Activated naive CD4-positive, alpha-beta T cell treated with anti-CD3 and anti-CD28 coated beads, Interleukin-2, amount 50 U/mL, for 16 hours (primary cell): ENCODE data around the gene DHH.

Experiments
- DNase-seq: peaks from one replicate; pipeline ENCODE4 v3.0.0-alpha.2; 2020

DHH gene

GRCh38 chr12:49108958-49109404 is 14.4 kb upstream of the DHH start:
- no peak for DNase-seq

DNA sequence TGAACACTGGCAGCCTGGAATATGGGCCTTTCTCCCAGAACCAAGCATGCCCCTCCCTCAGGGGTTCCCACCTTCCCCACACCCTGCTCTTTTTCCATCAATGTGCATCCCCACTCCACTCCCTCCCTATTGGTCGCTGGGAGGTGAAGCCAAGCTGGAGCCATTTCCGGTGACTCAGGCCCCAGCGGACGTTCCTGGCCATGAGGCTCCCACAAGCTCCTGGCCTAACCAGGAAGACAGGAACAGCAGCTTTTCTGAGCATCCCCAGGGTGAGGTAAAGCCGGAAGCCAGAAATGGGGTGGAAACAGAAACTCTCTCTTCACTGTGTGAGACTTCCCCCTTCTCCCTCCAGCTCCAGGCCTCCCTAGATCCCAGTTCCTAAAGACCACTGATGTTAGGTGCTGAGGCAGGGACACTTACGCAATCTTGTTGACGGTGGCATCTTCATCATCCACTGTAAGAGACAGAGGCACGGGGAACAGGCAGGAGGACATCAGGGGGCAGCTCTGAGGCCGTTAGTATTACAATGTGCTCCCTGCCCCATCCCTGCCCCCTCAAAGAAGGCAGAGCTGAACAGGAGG is 11.0 kb upstream of the DHH start:
- DNase-seq: no peak

DNA sequence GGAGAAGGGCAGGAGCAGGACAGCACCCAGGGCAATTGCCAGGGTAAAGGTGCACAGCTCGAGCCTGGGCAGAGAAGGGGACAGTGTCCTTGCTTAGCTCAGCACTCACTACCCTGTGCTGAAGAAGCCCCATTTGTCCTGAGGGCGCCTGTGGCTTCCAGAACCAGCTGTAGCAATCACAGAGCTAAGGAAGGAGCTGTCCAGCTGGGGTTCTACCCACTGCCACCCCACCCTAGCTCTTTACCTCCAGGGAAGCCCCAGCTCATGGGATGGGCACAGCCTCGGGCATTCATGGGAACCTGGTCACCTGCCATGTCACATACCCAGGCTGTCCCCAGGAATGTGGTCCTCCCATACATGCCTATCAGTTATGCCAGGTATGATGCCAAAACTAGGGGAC is 10.2 kb upstream of the DHH start:
- no peak for DNase-seq

DNA sequence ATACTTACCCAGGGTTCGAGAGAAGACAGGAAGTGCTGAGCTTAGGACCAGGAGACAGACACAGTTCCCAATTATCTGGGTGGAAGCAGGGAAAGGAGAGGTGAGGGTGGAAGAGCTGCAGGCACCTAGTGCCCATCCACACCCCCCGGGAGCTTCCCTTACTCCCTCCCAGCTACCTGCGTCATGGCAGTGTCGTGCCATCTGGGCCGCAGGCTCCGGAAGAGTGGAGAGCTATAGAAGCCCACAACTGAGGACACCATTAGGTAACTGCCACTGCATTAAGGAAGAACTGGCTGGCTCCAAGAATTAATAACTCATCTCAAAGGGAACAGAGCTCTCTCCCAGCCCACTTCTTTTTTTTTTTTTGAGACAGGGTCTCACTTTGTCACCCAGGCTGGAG is 5.8 kb upstream of the DHH start:
- no peak for DNase-seq

DNA sequence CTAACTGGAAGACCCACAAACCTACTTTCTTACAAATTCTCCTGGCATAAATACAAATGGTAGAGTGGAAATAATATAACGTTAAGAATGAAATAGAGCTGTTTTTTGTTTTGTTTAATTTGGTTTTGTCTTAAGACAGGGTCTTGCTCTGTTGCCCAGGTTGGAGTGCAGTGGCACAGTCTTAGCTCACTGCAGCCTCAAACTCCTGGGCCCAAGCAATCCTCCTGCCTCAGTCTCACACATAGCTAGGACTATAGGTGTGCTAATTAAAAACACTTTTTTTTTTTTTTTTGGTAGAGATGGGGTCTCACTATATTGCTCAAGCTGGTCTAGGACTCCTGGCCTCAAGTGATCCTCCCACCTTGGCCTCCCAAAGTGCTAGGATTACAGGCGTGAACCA is 4.1 kb upstream of the DHH start:
- DNase-seq: no peak

GRCh38 chr12:49098035-49098451 is 3.4 kb upstream of the DHH start:
- DNase-seq: peak; percentile 67

DNA sequence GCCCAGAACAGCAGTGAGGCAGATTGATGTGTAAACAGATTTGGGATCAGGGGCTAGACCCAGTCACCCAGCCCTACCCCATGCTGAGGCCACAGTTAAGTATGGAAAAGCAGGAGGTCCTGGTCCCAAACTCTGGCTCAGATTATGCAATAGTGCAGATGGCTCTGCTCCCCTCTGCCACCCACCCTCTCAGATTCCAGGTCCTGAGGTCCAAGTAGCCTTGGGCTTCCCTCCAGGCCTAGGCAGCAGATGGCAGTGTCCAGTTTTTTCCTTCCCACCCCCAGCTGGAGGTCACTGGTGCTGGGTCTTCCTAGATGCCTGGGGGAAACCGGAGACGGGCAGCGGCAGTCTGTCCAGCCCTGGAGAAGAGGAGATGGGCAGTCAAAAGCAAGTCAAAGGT is 2.8 kb upstream of the DHH start:
- no peak for DNase-seq

DNA sequence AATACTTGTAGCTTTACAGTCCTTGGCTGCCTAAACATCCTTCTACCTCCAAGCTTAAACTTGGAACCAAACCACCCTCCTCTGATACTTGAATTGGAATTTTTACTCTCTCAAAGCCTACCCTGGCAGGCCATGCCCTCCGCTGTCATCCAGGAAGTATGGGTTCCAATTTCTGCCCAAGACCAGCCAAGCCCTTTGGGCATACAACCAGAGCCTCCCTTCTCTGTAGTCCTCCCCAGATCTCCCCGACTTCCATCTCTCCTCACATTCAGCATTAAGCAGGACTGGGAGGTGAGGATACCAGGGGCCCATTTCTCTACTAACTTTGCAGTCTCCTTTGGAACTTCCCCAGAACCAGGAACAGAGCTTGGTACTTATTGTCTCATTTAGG is 369 bp upstream of the DHH start:
- DNase-seq: no peak

- no peak for DNase-seq
Measured at GRCh38 chr12:49093792-49094159, 825 bp downstream of the DHH start.

DNA sequence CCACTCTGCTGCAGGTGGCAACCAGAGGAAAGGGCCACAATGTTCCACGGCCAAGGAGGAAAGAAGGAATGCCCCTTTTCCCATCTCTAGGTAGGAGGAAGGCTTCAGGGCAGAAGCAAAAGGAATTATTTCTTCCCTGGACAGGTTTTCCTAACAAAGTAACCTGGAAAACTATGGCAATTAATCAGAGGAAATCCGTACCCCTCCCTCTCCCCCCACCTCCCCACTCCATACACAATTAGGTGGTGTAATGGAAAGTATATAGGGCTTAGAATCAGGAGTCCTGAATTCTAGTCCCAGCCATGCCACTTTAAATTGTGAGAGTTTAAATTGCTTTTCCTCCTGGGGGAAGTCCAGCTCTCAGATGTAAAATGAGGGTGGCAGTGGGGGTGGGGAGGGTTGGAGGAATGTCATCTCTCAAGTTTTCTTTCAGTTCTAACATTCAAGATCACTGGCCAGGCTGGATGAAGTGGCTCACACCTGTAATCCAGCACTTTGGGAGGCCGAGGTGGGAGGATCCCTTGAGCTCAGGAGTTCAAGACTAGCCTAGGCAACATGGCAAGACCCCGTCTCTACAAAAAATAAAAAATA is 1.7 kb downstream of the DHH start:
- no peak for DNase-seq

- DNase-seq: peak; percentile 77
Measured at GRCh38 chr12:49092086-49092815, 2.4 kb downstream of the DHH start.

DNA sequence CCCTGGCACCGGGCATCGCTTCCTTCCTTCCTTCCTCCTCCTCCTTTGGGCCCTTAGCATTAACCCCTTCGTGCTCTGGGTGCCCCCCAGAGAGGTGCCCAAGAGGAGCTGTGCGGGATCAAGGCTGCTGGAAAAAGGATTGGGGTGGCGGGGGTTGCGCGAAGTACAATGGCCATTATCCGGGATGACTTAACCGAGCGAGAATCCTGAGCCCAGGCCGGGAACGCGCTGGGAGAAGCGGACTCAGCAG is 2.8 kb downstream of the DHH start:
- DNase-seq: no peak

- DNase-seq: no peak
Measured at GRCh38 chr12:49091056-49091835, 3.4 kb downstream of the DHH start.

- peak; percentile 39 for DNase-seq
Measured at GRCh38 chr12:49089821-49090773, 4.5 kb downstream of the DHH start.

- DNase-seq: no peak
Measured at GRCh38 chr12:49088932-49089330, 5.7 kb downstream of the DHH start.

GRCh38 chr12:49088150-49088931 is 6.3 kb downstream of the DHH start:
- DNase-seq: peak; percentile 64

- no peak for DNase-seq
Measured at GRCh38 chr12:49086116-49086515, 8.5 kb downstream of the DHH start.

DNA sequence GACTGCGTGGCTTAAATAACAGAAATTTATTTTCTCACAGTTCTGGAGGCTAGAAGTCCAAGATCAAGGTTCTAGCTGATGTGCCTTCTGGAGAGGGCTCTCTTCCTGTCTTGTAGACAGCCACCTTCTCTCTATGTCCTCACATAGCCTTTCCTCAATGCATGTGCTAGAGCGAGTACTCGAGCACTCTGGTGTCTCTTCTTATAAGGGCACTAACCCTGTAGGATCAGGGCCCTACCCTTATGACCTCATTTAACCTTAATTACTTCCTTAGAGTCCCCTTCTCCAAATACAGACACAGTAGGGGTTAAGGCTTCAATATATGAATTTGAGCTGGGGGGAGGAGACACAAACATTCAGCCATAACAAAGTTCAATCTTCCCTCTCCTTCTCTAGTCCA is 10.2 kb downstream of the DHH start:
- DNase-seq: no peak

DNA sequence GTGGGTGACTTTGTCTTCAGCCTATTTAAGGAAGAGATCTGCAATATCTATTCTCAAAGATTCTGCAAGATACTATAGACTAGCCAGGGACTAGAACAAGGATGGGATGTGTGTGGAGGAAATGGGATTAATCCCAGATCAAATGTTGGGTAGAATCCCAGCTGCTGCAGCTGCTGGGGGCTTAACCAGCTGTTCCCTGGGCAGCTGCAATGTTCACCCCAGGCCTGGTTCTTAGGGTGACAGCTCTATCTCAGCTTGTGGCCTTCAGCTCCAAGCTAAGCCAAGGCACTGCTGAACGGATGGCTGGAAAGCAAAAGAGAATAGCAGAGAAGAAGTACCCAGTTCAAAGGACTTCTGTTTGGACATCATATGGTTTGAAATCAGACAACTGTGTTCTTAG is 14.8 kb downstream of the DHH start:
- no peak for DNase-seq

- no peak for DNase-seq
Measured at GRCh38 chr12:49070971-49071370, 23.6 kb downstream of the DHH start.

DNA sequence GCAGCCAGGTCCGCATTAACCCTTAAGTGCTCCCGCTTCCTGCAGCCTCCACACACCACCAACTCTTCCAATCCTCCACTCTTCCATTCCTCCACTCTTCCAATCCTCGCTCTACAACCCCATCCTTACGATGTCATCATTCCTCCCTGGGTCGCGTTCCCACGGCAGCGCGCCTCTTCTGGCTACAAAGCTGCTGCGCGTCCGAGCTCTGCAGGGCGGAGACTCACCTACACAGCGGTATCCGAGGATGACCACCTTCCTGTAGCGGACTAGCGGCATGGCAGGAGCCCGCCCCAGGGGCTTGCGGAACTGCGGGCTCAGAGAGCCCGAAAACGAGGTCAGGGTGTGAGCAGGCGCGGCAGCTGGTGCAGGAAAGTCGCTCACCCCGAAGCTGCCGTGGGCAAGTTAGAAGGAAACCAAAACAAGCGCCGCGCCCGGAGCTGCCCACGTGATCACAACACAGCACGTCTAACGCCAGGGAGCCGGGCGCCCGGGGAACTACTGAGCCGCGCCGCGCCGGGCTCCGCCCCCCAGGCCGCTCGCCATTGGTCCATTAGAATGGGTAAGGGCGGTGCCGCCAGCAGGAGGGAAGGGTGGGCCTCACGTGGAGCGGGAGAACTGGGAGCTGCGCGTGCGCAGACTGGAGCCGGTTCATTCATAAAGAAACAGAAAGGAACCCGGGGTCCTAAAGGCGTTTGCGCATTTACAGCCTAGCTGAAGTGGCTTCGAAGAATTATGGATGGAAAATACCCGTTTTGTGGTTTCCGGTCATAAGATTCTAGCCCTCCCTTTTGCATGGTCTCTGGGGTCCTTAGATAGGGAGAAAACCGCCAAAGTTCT is 24.9 kb downstream of the DHH start, which contains the start of gene RHEBL1:
TSS of gene RHEBL1 (minus strand) at position 473 of the 840 bp plus-strand sequence. CDS start at position 279, 194 bp downstream.
- peak; percentile 99 for DNase-seq
